GDM1 (cell line): Measurements from ENCODE around the gene CDC42BPB.

Source experiments
- DNase-seq: peaks from one replicate; lab custom pipeline; 2025; lab: John Stamatoyannopoulos, UW

The CDC42BPB gene

GRCh38 chr14:103016594-103016993 is 40.8 kb downstream of the CDC42BPB start:
- DNase-seq: no peak

GRCh38 chr14:103016071-103016470 is 41.3 kb downstream of the CDC42BPB start:
- DNase-seq: no peak

- no peak for DNase-seq
These were observed 41.9 kb downstream of the CDC42BPB start for GRCh38 chr14:103015426-103015825.

DNA sequence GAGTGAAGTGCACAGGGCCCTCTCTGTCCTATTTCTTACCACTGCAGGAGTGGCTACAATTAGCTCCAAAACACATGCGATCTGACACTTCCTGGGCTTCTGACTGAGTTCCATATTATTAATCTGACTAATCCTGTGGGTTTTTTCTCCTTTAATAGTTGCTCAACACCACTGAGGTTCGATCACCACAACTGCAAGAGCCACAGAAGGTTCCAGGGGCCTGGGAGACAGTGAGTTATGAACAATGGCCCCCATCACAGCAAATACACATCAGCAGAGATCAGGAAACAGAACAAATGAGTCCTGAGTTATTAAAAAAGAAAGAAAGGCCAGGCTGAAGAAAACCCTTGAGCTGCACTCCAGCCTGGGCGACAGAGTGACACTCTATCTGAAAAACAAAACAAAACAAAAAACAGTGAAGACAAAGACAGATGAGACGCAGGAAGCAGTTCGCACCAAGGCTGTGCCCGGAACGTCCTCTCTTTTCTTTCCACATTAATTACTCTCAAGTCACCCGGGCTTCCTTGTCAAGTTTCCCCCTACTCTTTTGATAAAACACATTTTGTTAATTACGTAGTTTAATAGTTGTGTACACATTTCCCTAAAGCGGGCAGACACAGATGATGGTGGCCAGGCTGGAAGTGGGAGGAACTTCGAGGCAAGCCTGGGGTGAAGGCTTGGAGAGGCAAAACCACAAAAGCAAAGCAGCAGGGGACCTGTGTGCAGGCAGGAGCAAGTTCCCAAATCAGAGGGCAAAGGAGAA is 42.7 kb downstream of the CDC42BPB start:
- DNase-seq: peak; percentile 47

- no peak for DNase-seq
These were observed 44.3 kb downstream of the CDC42BPB start for GRCh38 chr14:103013028-103013427.

DNA sequence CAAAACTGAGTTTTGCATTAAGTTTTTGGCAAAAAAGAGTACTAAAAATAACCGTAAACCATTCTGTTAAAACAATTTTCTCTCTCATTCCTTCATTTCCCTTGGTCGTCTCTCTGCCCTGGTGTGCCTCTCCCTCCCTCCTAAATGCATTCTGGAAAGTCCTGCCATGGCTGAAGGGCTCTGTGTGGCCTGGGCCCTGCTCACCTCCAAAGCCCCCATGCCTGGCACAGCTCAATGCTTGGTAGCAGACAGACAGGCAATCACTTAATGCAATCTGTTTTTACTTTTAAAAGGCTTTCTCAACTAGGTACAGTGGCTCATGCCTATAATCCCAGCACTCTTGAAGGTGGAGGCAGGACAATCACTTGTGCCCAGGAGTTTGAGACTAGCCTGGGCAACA is 47.8 kb downstream of the CDC42BPB start:
- no peak for DNase-seq

DNA sequence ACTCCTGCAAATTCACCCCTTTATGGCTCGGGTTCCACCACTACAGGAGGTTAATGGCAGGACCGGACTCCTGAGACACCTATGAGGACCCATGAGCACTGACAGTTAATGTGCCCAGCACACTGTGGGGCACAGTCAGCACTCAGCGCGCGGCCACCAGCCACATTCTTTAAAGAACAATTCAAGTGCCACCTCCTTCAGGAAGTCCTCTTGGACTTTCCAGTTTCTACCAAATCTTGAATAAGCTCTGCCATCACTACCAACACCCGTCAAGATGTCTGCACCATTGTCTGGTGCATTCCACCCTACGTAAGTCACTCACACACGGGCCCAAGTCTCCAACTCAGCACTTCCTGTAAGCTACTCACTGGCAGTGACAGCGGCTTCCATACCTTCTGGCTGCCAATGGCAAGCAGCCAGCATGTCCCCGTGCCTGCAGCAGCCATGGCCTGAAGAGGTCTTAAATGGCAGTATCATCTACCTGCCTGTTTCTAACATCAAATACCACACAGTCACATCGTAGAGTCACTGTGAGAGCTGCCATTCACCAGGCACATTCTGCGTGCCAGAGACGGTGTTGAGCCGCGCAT is 48.5 kb downstream of the CDC42BPB start:
- DNase-seq: no peak

- DNase-seq: no peak
These were observed 49.2 kb downstream of the CDC42BPB start for GRCh38 chr14:103008126-103008525.

GRCh38 chr14:103007555-103007954 is 49.8 kb downstream of the CDC42BPB start:
- DNase-seq: no peak

GRCh38 chr14:103006991-103007520 is 50.3 kb downstream of the CDC42BPB start:
- no peak for DNase-seq

DNA sequence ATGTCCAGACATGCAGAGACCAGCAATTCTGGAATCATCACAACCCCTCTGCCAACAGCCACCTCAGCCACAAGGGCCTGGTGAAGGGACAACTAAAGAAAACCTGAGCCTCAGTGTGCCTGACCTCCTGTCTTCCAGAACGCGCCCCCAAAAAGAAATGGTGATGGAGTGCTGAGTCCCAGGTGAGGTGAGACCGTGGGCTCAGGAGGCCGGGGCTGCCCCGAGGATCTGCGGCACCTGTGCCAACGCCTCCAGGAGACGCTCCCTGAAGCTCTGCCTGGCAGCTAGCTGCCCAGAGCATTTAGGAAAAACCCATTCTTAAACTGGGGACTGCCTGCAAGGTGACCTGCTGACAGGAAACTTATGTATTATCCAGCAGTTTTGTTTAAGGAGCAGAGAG is 51.2 kb downstream of the CDC42BPB start:
- no peak for DNase-seq

- DNase-seq: no peak
These were observed 53.5 kb downstream of the CDC42BPB start for GRCh38 chr14:103003850-103004249.

GRCh38 chr14:103003351-103003615 is 54.1 kb downstream of the CDC42BPB start:
- DNase-seq: no peak

GRCh38 chr14:103002578-103003350 is 54.6 kb downstream of the CDC42BPB start:
- DNase-seq: no peak

- DNase-seq: no peak
These were observed 55.5 kb downstream of the CDC42BPB start for GRCh38 chr14:103001651-103002396.

GRCh38 chr14:103001226-103001625 is 56.1 kb downstream of the CDC42BPB start:
- no peak for DNase-seq

DNA sequence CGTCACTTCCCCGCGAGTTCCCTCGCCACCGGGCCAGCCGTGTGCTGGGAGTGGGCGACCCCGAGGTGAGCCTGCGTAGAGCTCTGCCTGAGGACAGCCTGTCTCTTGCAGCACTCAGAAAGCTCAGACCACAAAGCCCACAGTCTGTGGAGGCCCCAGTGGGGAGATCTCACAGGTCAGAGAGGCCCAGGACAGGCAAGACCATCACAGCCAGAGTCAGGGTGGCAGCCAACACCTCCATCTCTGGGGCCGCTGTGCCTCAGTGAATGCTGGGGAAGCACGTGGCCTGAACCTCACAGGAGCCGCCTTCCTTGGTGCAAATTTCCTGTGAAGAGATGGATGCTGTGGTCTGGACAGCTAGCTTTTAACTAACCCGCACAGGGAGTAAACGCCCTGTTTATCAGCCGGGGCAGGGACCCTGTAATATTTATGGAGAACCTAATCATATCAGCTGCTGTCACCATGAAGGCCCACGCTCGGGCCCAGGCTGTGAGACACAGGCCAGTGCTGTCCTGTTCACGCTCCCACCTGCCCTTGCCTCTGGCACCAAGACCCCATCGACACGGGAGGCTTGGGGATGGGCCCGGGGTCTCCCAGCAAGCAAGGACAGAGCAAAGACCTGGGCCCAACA is 56.9 kb downstream of the CDC42BPB start:
- DNase-seq: no peak

DNA sequence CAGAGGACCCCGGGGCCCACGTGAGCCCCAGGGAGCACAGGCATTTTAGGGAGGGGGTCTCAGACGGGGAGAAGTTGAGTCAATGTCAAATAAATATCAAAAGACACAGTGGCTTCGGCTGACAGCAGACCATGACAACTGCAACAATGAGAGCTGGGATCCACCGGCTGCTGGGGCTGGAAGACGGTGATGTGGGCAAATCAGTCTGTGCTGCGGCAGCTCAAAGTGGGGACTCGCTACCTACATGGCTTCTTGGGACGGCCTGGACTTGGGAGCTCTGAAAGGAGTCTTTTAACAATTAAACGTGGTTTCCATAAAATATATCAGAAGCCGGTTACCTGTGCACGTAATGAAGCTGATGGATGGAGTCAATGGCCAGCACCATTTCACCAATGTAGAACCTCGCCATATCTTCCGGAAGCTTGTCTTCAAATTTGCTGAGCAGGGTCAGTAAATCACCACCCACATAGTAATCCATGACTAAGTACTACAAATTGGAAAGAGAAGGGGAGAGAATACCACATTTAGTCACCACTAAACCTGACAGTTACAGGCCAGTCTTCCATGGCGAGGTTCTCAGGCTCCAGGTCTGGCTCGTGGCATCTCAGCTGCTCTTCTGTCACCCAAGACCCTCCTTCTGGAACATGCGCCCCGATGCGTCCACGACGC is 58.0 kb downstream of the CDC42BPB start:
- no peak for DNase-seq

DNA sequence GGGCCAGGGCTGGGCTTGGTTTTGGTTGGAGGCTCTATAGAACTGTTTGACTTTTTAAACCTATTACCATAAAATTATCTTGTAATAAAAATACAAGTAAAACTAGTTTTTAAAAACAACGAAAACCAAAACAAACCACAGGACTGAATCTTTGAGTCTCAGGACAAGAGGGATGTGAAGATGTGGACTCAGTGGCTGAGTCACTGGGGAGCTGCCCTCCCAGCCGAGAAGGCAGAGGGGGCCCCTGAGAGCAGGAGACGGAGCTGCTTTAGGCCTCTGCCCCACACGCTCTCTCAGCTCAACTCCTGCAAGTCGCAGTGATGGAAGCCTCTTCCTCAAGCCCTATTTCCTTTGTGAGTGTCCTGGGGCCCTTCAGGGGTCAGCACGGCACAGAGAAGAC is 59.0 kb downstream of the CDC42BPB start:
- DNase-seq: no peak

GRCh38 chr14:102996941-102997340 is 60.4 kb downstream of the CDC42BPB start:
- no peak for DNase-seq

DNA sequence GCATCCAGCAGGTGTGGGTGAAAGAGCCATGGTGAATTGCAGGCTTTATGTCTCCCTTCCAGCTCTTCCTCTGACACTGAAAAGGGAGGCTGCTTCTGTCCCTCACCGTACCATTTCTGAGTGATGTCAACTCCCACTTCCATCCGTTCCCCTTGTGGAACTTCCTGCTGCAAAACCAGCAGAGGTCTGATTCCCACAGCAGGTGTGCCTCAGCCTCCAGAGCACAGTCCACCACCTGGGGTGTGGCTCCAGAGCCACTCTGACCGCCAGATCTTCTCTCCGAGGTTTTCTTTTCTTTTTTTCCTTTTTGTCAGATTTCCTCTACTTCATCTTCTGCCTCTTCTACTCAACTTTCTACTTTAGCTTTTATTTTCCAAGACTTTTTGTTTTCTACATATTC is 62.7 kb downstream of the CDC42BPB start:
- DNase-seq: no peak
